Measurements from ENCODE around the gene PTPRU.
A peak's percentile ranks its signal among the peaks of the same experiment; 100 is the strongest.

Gene PTPRU

GRCh38 chr1:29235955-29236711 is at the start of gene PTPRU:
Gene PTPRU (plus strand): TSS chr1:29236522. CDS start chr1:29236645, 123 bp downstream.
- in situ Hi-C loops (cut with MboI; ENCODE audit: low pct_unique_long_range_greater_than_20kb, low sequenced_read_pairs): loop anchor here (25.0 kb wide), 2 partner anchors 876 to 1476 kb away; partner anchors contain the start of gene MATN1
- peak; percentile 78 for DNase-seq

GRCh38 chr1:29186707-29187106 is 49.6 kb upstream of the PTPRU start:
- DNase-seq: no peak
- in situ Hi-C loops (cut with MboI; ENCODE audit: low pct_unique_long_range_greater_than_20kb, low sequenced_read_pairs): loop anchor here (25.0 kb wide), 1 partner anchor 299 kb away; no protein-coding TSS in a partner anchor

- DNase-seq: no peak
- in situ Hi-C loops (cut with MboI; ENCODE audit: low pct_unique_long_range_greater_than_20kb, low sequenced_read_pairs): loop anchor here (25.0 kb wide), 1 partner anchor 303 kb away; no protein-coding TSS in a partner anchor
Observed at GRCh38 chr1:29190718-29191117, 45.6 kb upstream of the PTPRU start.

- no peak for DNase-seq
- in situ Hi-C loops (cut with MboI; ENCODE audit: low pct_unique_long_range_greater_than_20kb, low sequenced_read_pairs): loop anchor here (25.0 kb wide), 1 partner anchor 307 kb away; no protein-coding TSS in a partner anchor
Observed at GRCh38 chr1:29193879-29194455, 42.4 kb upstream of the PTPRU start.

- in situ Hi-C loops (cut with MboI; ENCODE audit: low pct_unique_long_range_greater_than_20kb, low sequenced_read_pairs): loop anchor here (25.0 kb wide), 1 partner anchor 309 kb away; no protein-coding TSS in a partner anchor
- DNase-seq: no peak
Observed at GRCh38 chr1:29195881-29196291, 40.4 kb upstream of the PTPRU start.

- in situ Hi-C loops (cut with MboI; ENCODE audit: low pct_unique_long_range_greater_than_20kb, low sequenced_read_pairs): loop anchor here (25.0 kb wide), 1 partner anchor 310 kb away; no protein-coding TSS in a partner anchor
- no peak for DNase-seq
Observed at GRCh38 chr1:29196863-29197589, 39.3 kb upstream of the PTPRU start.

GRCh38 chr1:29197590-29197924 is 38.8 kb upstream of the PTPRU start:
- in situ Hi-C loops (cut with MboI; ENCODE audit: low pct_unique_long_range_greater_than_20kb, low sequenced_read_pairs): loop anchor here (25.0 kb wide), 1 partner anchor 310 kb away; no protein-coding TSS in a partner anchor
- DNase-seq: peak; percentile 54

- in situ Hi-C loops (cut with MboI; ENCODE audit: low pct_unique_long_range_greater_than_20kb, low sequenced_read_pairs): loop anchor here (25.0 kb wide), 1 partner anchor 311 kb away; no protein-coding TSS in a partner anchor
- no peak for DNase-seq
Observed at GRCh38 chr1:29197993-29198392, 38.3 kb upstream of the PTPRU start.

GRCh38 chr1:29200906-29201594 is 35.3 kb upstream of the PTPRU start:
- DNase-seq: no peak
- in situ Hi-C loops (cut with MboI; ENCODE audit: low pct_unique_long_range_greater_than_20kb, low sequenced_read_pairs): no loop called here

GRCh38 chr1:29201595-29202051 is 34.7 kb upstream of the PTPRU start:
- DNase-seq: peak; percentile 8
- in situ Hi-C loops (cut with MboI; ENCODE audit: low pct_unique_long_range_greater_than_20kb, low sequenced_read_pairs): no loop called here

GRCh38 chr1:29202053-29202452 is 34.3 kb upstream of the PTPRU start:
- in situ Hi-C loops (cut with MboI; ENCODE audit: low pct_unique_long_range_greater_than_20kb, low sequenced_read_pairs): no loop called here
- DNase-seq: peak; percentile 66

GRCh38 chr1:29202584-29203340 is 33.6 kb upstream of the PTPRU start:
- DNase-seq: peak; percentile 83
- in situ Hi-C loops (cut with MboI; ENCODE audit: low pct_unique_long_range_greater_than_20kb, low sequenced_read_pairs): no loop called here

GRCh38 chr1:29208442-29208841 is 27.9 kb upstream of the PTPRU start:
- in situ Hi-C loops (cut with MboI; ENCODE audit: low pct_unique_long_range_greater_than_20kb, low sequenced_read_pairs): no loop called here
- DNase-seq: peak; percentile 23

- no peak for DNase-seq
- in situ Hi-C loops (cut with MboI; ENCODE audit: low pct_unique_long_range_greater_than_20kb, low sequenced_read_pairs): no loop called here
Observed at GRCh38 chr1:29209173-29209572, 27.1 kb upstream of the PTPRU start.

GRCh38 chr1:29210278-29211085 is 25.8 kb upstream of the PTPRU start:
- in situ Hi-C loops (cut with MboI; ENCODE audit: low pct_unique_long_range_greater_than_20kb, low sequenced_read_pairs): no loop called here
- no peak for DNase-seq

- DNase-seq: no peak
- in situ Hi-C loops (cut with MboI; ENCODE audit: low pct_unique_long_range_greater_than_20kb, low sequenced_read_pairs): no loop called here
Observed at GRCh38 chr1:29211086-29212030, 25.0 kb upstream of the PTPRU start.

GRCh38 chr1:29213055-29213454 is 23.3 kb upstream of the PTPRU start:
- in situ Hi-C loops (cut with MboI; ENCODE audit: low pct_unique_long_range_greater_than_20kb, low sequenced_read_pairs): no loop called here
- DNase-seq: no peak
